Nephron progenitor cell (in vitro differentiated cells): ENCODE measurements around the gene NUP210.

Source experiments
- DNase-seq: peaks from one replicate; pipeline ENCODE4 v3.0.0; 2021
- H3K27ac Mint-ChIP-seq: 2 replicates; pipeline ENCODE4 v1.8.0; 2021; ENCODE audit warnings: mild to moderate bottlenecking, moderate library complexity, mixed read lengths
- H3K27me3 Mint-ChIP-seq: 2 replicates; pipeline ENCODE4 v1.8.0; 2021; ENCODE audit warnings: mild to moderate bottlenecking, low read depth, mixed read lengths; ENCODE audit not compliant: poor library complexity
- H3K36me3 Mint-ChIP-seq: 2 replicates; pipeline ENCODE4 v1.8.0; 2021; ENCODE audit warnings: low read depth, mixed read lengths
- H3K4me1 Mint-ChIP-seq: 2 replicates; pipeline ENCODE4 v1.8.0; 2021; ENCODE audit warnings: mixed read lengths
- H3K4me3 Mint-ChIP-seq: 2 replicates; pipeline ENCODE4 v1.8.0; 2021; ENCODE audit warnings: mild to moderate bottlenecking, moderate library complexity, mixed read lengths
- H3K9me3 Mint-ChIP-seq: 2 replicates; pipeline ENCODE4 v1.8.0; 2021; ENCODE audit warnings: mild to moderate bottlenecking, moderate library complexity, mixed read lengths
- CTCF ChIP-seq: fragments of 200-600 bp; sonication (generic); IDR thresholded peaks from 2 replicates; pipeline ENCODE4 v1.5.0; 2021; ENCODE audit warnings: antibody characterized with exemption

NUP210 gene

GRCh38 chr3:13345284-13345683 is 74.8 kb downstream of the NUP210 start:
- Mint-ChIP-seq H3K36me3 (peaks cover 27% of the 10 kb centered on the region), H3K4me1 (peaks cover 48% of the 10 kb centered on the region), H3K9me3 (peaks cover 7% of the 10 kb centered on the region), H3K27me3 (peaks cover 11% of the 10 kb centered on the region), H3K27ac (no peak overlapping the region), H3K4me3 (no peak overlapping the region)
- TF ChIP-seq CTCF = no peak
- no peak for DNase-seq

- H3K4me3 Mint-ChIP-seq = no peak overlapping the region
- no peak for TF ChIP-seq CTCF
- DNase-seq = no peak
- peaks cover 14% of the 10 kb centered on the region for H3K27me3 Mint-ChIP-seq
- no peak overlapping the region for H3K27ac Mint-ChIP-seq
- peaks cover 42% of the 10 kb centered on the region for H3K4me1 Mint-ChIP-seq
- H3K9me3 Mint-ChIP-seq = peaks cover 7% of the 10 kb centered on the region
- peaks cover 20% of the 10 kb centered on the region for H3K36me3 Mint-ChIP-seq
These were observed 75.5 kb downstream of the NUP210 start for GRCh38 chr3:13344663-13345062.

GRCh38 chr3:13343601-13344000 is 76.5 kb downstream of the NUP210 start:
- no peak for TF ChIP-seq CTCF
- H3K27me3 Mint-ChIP-seq = peaks cover 11% of the 10 kb centered on the region
- peaks cover 7% of the 10 kb centered on the region for H3K9me3 Mint-ChIP-seq
- peaks cover 18% of the 10 kb centered on the region for H3K36me3 Mint-ChIP-seq
- no peak overlapping the region for H3K4me3 Mint-ChIP-seq
- H3K4me1 Mint-ChIP-seq = peaks cover 31% of the 10 kb centered on the region
- no peak for DNase-seq
- no peak overlapping the region for H3K27ac Mint-ChIP-seq

GRCh38 chr3:13341229-13341905 is 78.8 kb downstream of the NUP210 start:
- H3K4me1 Mint-ChIP-seq = peaks cover 9% of the 10 kb centered on the region
- H3K27ac Mint-ChIP-seq = no peak overlapping the region
- no peak for TF ChIP-seq CTCF
- H3K27me3 Mint-ChIP-seq = peaks cover 6% of the 10 kb centered on the region
- no peak for DNase-seq
- H3K9me3 Mint-ChIP-seq = peaks cover 7% of the 10 kb centered on the region
- no peak overlapping the region for H3K4me3 Mint-ChIP-seq
- H3K36me3 Mint-ChIP-seq = peaks cover 18% of the 10 kb centered on the region

- peaks cover 7% of the 10 kb centered on the region for H3K9me3 Mint-ChIP-seq
- peaks cover 18% of the 10 kb centered on the region for H3K36me3 Mint-ChIP-seq
These were observed 80.3 kb downstream of the NUP210 start for GRCh38 chr3:13339833-13340232.

More at GRCh38 chr3:13339833-13340232, 80.3 kb downstream of the NUP210 start:
- peaks cover 11% of the 10 kb centered on the region for H3K4me1 Mint-ChIP-seq
- no peak for TF ChIP-seq CTCF
- H3K27ac Mint-ChIP-seq = no peak overlapping the region
- no peak overlapping the region for H3K4me3 Mint-ChIP-seq
- peaks cover 6% of the 10 kb centered on the region for H3K27me3 Mint-ChIP-seq
- DNase-seq = no peak
